Measurements from ENCODE around the gene PCYT2.
"Not testable (repeated sequence)": the region's sequence is repeated elsewhere in the genome, so short reads cannot be mapped to it uniquely, and the experiment has no call there.

Gene PCYT2

GRCh38 chr17:81911277-81911961, at the start of gene PCYT2:
TSS of gene PCYT2 (minus strand) at chr17:81911399. CDS start at chr17:81911355, 44 bp downstream.
- peak; percentile 76 to 81 (median 80) for DNase-seq (ENCODE audit: low read depth in 2 of 3, low spot score in 2 of 3)

GRCh38 chr17:81960130-81960958, 49.1 kb upstream of the PCYT2 start:
- no peak for DNase-seq (ENCODE audit: low read depth in 2 of 3, low spot score in 2 of 3)

GRCh38 chr17:81959362-81960129, 48.3 kb upstream of the PCYT2 start:
- peak in 2 of 3 experiments; percentile 55 to 62 for DNase-seq (ENCODE audit: low read depth in 2 of 3, low spot score in 2 of 3)

GRCh38 chr17:81958633-81959342, 47.6 kb upstream of the PCYT2 start:
- DNase-seq (ENCODE audit: low read depth in 2 of 3, low spot score in 2 of 3) = no peak

- no peak for DNase-seq (ENCODE audit: low read depth in 2 of 3, low spot score in 2 of 3)
Measured at GRCh38 chr17:81957691-81958432, 46.7 kb upstream of the PCYT2 start.

GRCh38 chr17:81956607-81957589, 45.7 kb upstream of the PCYT2 start:
- DNase-seq (ENCODE audit: low read depth in 2 of 3, low spot score in 2 of 3) = no peak

- no peak for DNase-seq (ENCODE audit: low read depth in 2 of 3, low spot score in 2 of 3)
Measured at GRCh38 chr17:81955756-81956544, 44.8 kb upstream of the PCYT2 start.

- DNase-seq (ENCODE audit: low read depth in 2 of 3, low spot score in 2 of 3) = no peak
Measured at GRCh38 chr17:81955058-81955681, 44.0 kb upstream of the PCYT2 start.

GRCh38 chr17:81954131-81955057, 43.2 kb upstream of the PCYT2 start:
- no peak for DNase-seq (ENCODE audit: low read depth in 2 of 3, low spot score in 2 of 3)

GRCh38 chr17:81953443-81953842, 42.2 kb upstream of the PCYT2 start:
- DNase-seq (ENCODE audit: low read depth in 2 of 3, low spot score in 2 of 3) = not testable (repeated sequence)

GRCh38 chr17:81952792-81953228, 41.6 kb upstream of the PCYT2 start:
- no peak for DNase-seq (ENCODE audit: low read depth in 2 of 3, low spot score in 2 of 3)

GRCh38 chr17:81951785-81952684, 40.8 kb upstream of the PCYT2 start:
- no peak for DNase-seq (ENCODE audit: low read depth in 2 of 3, low spot score in 2 of 3)

- no peak for DNase-seq (ENCODE audit: low read depth in 2 of 3, low spot score in 2 of 3)
Measured at GRCh38 chr17:81950501-81950900, 39.3 kb upstream of the PCYT2 start.

- DNase-seq (ENCODE audit: low read depth in 2 of 3, low spot score in 2 of 3) = no peak
Measured at GRCh38 chr17:81948635-81949378, 37.6 kb upstream of the PCYT2 start.

- DNase-seq (ENCODE audit: low read depth in 2 of 3, low spot score in 2 of 3) = no peak
Measured at GRCh38 chr17:81947189-81947588, 36.0 kb upstream of the PCYT2 start, which contains the start of gene MYADML2. TSS of gene MYADML2 (minus strand) at chr17:81947233. CDS start at chr17:81941741, 5,492 bp downstream.

All from activated CD8-positive, alpha-beta memory T cell treated with anti-CD3 and anti-CD28 coated beads for 48 hours (primary cell).